Measurements from ENCODE around the gene PPM1B. TPM values are rescaled to one million over a fixed set of nuclear protein-coding genes. Genes with fewer than 3 reads are reported as not detected.
"Not testable (repeated sequence)": the region's sequence is repeated elsewhere in the genome, so short reads cannot be mapped to it uniquely, and the experiment has no call there.

PPM1B gene
- total RNA-seq, 4 donors from 2014 or later = 14.9 to 53.8 (median 19.1) TPM

DNA sequence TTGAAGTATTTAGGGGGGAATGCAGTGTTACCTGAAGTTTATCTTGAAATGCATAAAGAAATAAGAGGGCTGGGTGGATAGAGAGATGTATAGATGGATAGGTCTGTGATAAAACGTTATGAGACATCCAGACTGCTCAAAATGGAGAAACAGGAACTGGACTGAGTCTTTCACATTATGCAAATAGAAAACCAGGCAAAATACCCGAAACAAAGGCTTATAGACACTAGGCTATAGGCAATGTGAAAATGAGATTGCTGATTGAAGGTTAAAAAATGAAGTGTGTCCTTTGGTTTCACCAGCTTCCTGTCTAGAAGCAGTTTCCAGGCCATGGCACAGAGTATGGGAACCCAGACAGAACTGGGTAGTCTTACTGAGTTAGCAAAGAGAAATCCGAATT lies 81.7 kb downstream of the PPM1B start:
- TF ChIP-seq POLR2A (IDR thresholded peaks at IDR 0.05) = no peak
- TF ChIP-seq, protein P1, sequence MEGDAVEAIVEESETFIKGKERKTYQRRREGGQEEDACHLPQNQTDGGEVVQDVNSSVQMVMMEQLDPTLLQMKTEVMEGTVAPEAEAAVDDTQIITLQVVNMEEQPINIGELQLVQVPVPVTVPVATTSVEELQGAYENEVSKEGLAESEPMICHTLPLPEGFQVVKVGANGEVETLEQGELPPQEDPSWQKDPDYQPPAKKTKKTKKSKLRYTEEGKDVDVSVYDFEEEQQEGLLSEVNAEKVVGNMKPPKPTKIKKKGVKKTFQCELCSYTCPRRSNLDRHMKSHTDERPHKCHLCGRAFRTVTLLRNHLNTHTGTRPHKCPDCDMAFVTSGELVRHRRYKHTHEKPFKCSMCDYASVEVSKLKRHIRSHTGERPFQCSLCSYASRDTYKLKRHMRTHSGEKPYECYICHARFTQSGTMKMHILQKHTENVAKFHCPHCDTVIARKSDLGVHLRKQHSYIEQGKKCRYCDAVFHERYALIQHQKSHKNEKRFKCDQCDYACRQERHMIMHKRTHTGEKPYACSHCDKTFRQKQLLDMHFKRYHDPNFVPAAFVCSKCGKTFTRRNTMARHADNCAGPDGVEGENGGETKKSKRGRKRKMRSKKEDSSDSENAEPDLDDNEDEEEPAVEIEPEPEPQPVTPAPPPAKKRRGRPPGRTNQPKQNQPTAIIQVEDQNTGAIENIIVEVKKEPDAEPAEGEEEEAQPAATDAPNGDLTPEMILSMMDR (IDR thresholded peaks at IDR 0.05) = no peak
- intact Hi-C loops (cut with DNase I) = no loop called here
- Histone ChIP-seq H3K36me3 (no peaks in the 10 kb centered on the region), H3K9me3 (peaks cover 0 to 8% (median 6%) of the 10 kb centered on the region in 3 donors), H3K27me3 (peaks cover 0 to 14% (median 0%) of the 10 kb centered on the region in 4 donors), H3K4me1 (peaks cover 0 to 5% (median 0%) of the 10 kb centered on the region in 3 donors), H3K4me3 (no peak overlapping the region), H3K27ac (no peak overlapping the region)
- 50 to 68% methylated on average over 3 of the region's 3 CpGs for WGBS, 2 donors
- no peak for DNase-seq

- 90 to 92% methylated on average over 2 of the region's 2 CpGs for WGBS, 2 donors
- peaks cover 0 to 8% (median 6%) of the 10 kb centered on the region in 3 donors for H3K9me3 ChIP-seq
- no peak for TF ChIP-seq POLR2A (IDR thresholded peaks at IDR 0.05)
- TF ChIP-seq, protein P1 (IDR thresholded peaks at IDR 0.05) = no peak
- DNase-seq = no peak
- H3K4me3 ChIP-seq = no peak overlapping the region
- peaks cover 0 to 14% (median 0%) of the 10 kb centered on the region in 4 donors for H3K27me3 ChIP-seq
- no peaks in the 10 kb centered on the region for H3K4me1 ChIP-seq
- no peak overlapping the region for H3K27ac ChIP-seq
- intact Hi-C loops (cut with DNase I) = no loop called here
- H3K36me3 ChIP-seq = no peaks in the 10 kb centered on the region
Measured at GRCh38 chr2:44254023-44254422, 85.3 kb downstream of the PPM1B start.

DNA sequence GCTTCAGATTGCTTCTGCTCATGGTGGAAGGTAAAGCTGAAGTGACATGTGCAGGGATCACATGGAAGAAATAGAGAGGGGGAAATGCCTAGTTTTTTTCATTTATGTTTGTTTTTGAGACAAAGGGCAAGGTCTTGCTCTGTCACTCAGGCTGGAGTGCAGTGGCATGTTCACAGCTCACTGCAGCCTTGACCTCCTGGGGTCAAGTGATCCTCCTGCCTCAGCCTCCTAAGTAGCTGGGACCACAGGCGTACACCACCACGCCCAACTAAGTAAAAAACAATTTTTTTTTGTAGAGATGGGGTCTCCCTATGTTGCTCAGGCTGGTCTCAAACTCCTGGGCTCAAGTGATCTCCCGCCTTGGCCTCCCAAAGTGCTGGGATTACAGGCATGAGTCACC lies 87.0 kb downstream of the PPM1B start:
- H3K4me1 ChIP-seq; H3K9me3 ChIP-seq; H3K27ac ChIP-seq; H3K36me3 ChIP-seq; H3K4me3 ChIP-seq; DNase-seq; intact Hi-C loops (cut with DNase I): not testable (repeated sequence)
- H3K27me3 ChIP-seq = peaks cover 0 to 14% (median 0%) of the 10 kb centered on the region in 4 donors
- 62 to 86% methylated on average over 3 of the region's 3 CpGs for WGBS, 2 donors

GRCh38 chr2:44257802-44258201 lies 89.1 kb downstream of the PPM1B start:
- H3K27me3 ChIP-seq; intact Hi-C loops (cut with DNase I); H3K4me1 ChIP-seq; H3K9me3 ChIP-seq; H3K4me3 ChIP-seq; H3K27ac ChIP-seq; DNase-seq; H3K36me3 ChIP-seq: not testable (repeated sequence)
- 82 to 91% methylated on average over 1 of the region's 1 CpG for WGBS, 2 donors

GRCh38 chr2:44267269-44267795 lies 98.7 kb downstream of the PPM1B start:
- DNase-seq = no peak
- Histone ChIP-seq H3K9me3 (no peaks in the 10 kb centered on the region), H3K36me3 (no peaks in the 10 kb centered on the region), H3K4me3 (no peak overlapping the region), H3K4me1 (peaks cover 0 to 11% (median 0%) of the 10 kb centered on the region in 3 donors), H3K27ac (peak overlapping the region in 3 of 4 donors; percentile 57 to 80 (median 68)), H3K27me3 (no peaks in the 10 kb centered on the region)
- intact Hi-C loops (cut with DNase I) = no loop called here
- TF ChIP-seq POLR2A (IDR thresholded peaks at IDR 0.05) = no peak
- TF ChIP-seq, protein P1 (IDR thresholded peaks at IDR 0.05) = no peak
- WGBS, 2 donors = 86 to 91% methylated on average over 3 of the region's 3 CpGs

DNA sequence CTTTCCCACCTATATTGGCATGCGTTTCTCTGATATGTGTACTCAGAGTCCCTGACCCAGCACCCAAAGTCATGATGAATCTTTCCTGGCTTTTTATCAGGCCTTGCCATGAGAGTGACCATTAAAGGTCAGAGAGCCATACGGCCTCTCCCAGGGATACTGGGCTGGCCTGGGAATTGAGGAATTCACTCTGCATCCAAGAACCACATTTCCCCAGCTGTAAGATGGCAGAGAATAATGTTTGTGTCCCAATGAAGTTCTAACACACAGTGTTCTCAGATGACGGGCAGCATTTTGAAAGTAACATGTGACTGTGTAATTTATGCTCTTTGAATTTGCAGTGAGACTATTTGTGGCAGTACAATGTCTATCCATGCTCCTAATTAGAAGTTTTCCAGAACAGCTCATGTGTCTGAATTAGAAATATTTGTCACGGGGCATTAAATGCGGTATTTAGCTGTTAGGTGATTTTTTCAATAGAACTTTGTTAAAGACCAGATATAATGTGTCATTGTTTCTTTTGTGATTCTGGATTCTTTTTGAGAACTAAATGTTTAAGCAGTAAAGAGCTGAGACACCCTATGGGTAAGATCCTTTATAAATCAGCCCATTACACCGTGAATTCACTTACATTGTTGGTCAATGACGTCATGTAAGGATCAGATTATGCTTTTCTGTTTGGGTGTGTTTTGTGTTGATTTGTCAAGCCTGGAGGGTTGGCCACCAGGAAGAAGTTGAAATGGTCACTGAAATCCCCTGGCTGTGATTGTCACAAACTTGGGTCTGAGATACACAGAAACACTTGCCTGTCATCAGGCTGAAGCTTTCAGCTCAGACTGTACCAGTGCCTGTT lies 99.3 kb downstream of the PPM1B start:
- intact Hi-C loops (cut with DNase I) = no loop called here
- TF ChIP-seq, protein P1 (IDR thresholded peaks at IDR 0.05) = no peak
- TF ChIP-seq POLR2A (IDR thresholded peaks at IDR 0.05) = no peak
- H3K36me3 ChIP-seq = no peaks in the 10 kb centered on the region
- peak overlapping the region; percentile 20 to 80 (median 68) for H3K27ac ChIP-seq
- no peaks in the 10 kb centered on the region for H3K27me3 ChIP-seq
- peaks cover 0 to 11% (median 0%) of the 10 kb centered on the region in 3 donors for H3K4me1 ChIP-seq
- no peaks in the 10 kb centered on the region for H3K9me3 ChIP-seq
- 67 to 71% methylated on average over 7 of the region's 7 CpGs for WGBS, 2 donors
- no peak overlapping the region for H3K4me3 ChIP-seq
- no peak for DNase-seq

Measured in esophagus squamous epithelium (tissue), 5 donors.